H9 (cell line): ENCODE data around the gene RTTN. TPM values are rescaled to one million over a fixed set of nuclear protein-coding genes. Genes with fewer than 3 reads are reported as not detected.
A peak's percentile ranks its signal among the peaks of the same experiment; 100 is the strongest.

Experiments
- DNase-seq: peaks from one replicate; pipeline ENCODE4 v3.0.0-alpha.2; 2017
- H2AFZ ChIP-seq: one replicate; pipeline ENCODE4 v1.6.1; 2013; ENCODE audit warnings: mild to moderate bottlenecking, low read length, control low read depth, moderate library complexity
- H2AK5ac ChIP-seq: 2 replicates; pipeline ENCODE4 v1.6.1; 2013; ENCODE audit warnings: low read length, control low read depth, mixed read lengths; ENCODE audit not compliant: insufficient read length
- H2BK120ac ChIP-seq: one replicate; pipeline ENCODE4 v1.6.1; 2013; ENCODE audit warnings: low read depth, mild to moderate bottlenecking, low read length, control low read depth, inconsistent platforms; ENCODE audit not compliant: poor library complexity, severe bottlenecking
- H2BK12ac ChIP-seq: 2 replicates; pipeline ENCODE4 v1.6.1; 2013; ENCODE audit warnings: low read length, control low read depth, mixed read lengths, low read depth; ENCODE audit not compliant: insufficient read length
- H2BK15ac ChIP-seq: 2 replicates; pipeline ENCODE4 v1.6.1; 2013; ENCODE audit warnings: low read depth, low read length, control low read depth
- H2BK20ac ChIP-seq: one replicate; pipeline ENCODE4 v1.6.1; 2013; ENCODE audit warnings: low read depth, mild to moderate bottlenecking, low read length, control low read depth, inconsistent platforms; ENCODE audit not compliant: poor library complexity, severe bottlenecking
- H2BK5ac ChIP-seq: 2 replicates; pipeline ENCODE4 v1.6.1; 2013; ENCODE audit warnings: low read length, control low read depth, mixed read lengths; ENCODE audit not compliant: insufficient read length
- H3K14ac ChIP-seq: 2 replicates; pipeline ENCODE4 v1.6.1; 2013; ENCODE audit warnings: low read length, control low read depth; ENCODE audit not compliant: insufficient read depth
- H3K18ac ChIP-seq: 2 replicates; pipeline ENCODE4 v1.6.1; 2013; ENCODE audit warnings: low read depth, mild to moderate bottlenecking, mixed read lengths, low read length, control low read depth; ENCODE audit not compliant: insufficient read length
- H3K23ac ChIP-seq: 2 replicates; pipeline ENCODE4 v1.6.1; 2013; ENCODE audit warnings: low read length, control low read depth, mixed read lengths, low read depth; ENCODE audit not compliant: insufficient read length
- H3K23me2 ChIP-seq: 2 replicates; pipeline ENCODE4 v1.6.1; 2013; ENCODE audit warnings: low read depth, mild to moderate bottlenecking, mixed read lengths, low read length, control low read depth; ENCODE audit not compliant: insufficient read length, poor library complexity, severe bottlenecking
- H3K27ac ChIP-seq: 2 replicates; pipeline ENCODE4 v1.5.1; 2013; ENCODE audit warnings: low read length, control low read depth, mixed read lengths, low read depth; ENCODE audit not compliant: insufficient read length
- H3K27me3 ChIP-seq: 2 replicates; pipeline ENCODE4 v1.6.1; 2013; ENCODE audit warnings: low read length, control low read depth, inconsistent platforms; ENCODE audit not compliant: insufficient read depth
- H3K4ac ChIP-seq: 2 replicates; pipeline ENCODE4 v1.6.1; 2013; ENCODE audit warnings: low read depth, mild to moderate bottlenecking, control low read depth, inconsistent platforms, low read length, moderate library complexity
- H3K4me1 ChIP-seq: 2 replicates; pipeline ENCODE4 v1.6.1; 2013; ENCODE audit warnings: low read length, control low read depth, inconsistent platforms; ENCODE audit not compliant: insufficient read depth
- H3K4me2 ChIP-seq: 2 replicates; pipeline ENCODE4 v1.6.1; 2013; ENCODE audit warnings: low read length, control low read depth, mixed read lengths; ENCODE audit not compliant: insufficient read length, insufficient read depth
- H3K56ac ChIP-seq: 2 replicates; pipeline ENCODE4 v1.6.1; 2013; ENCODE audit warnings: low read depth, mild to moderate bottlenecking, mixed read lengths, low read length, control low read depth; ENCODE audit not compliant: insufficient read length
- H3K79me1 ChIP-seq: 2 replicates; pipeline ENCODE4 v1.6.1; 2013; ENCODE audit warnings: low read depth, mild to moderate bottlenecking, moderate library complexity, low read length, control low read depth, inconsistent platforms; ENCODE audit not compliant: insufficient read depth, poor library complexity, severe bottlenecking
- H3K79me2 ChIP-seq: 2 replicates; pipeline ENCODE4 v1.6.1; 2013; ENCODE audit warnings: low read length, control low read depth, inconsistent platforms; ENCODE audit not compliant: insufficient read depth
- H3K9ac ChIP-seq: 2 replicates; pipeline ENCODE4 v1.6.1; 2013; ENCODE audit warnings: low read length, control low read depth, mixed read lengths; ENCODE audit not compliant: insufficient read length; ENCODE audit errors: extremely low read depth
- H3K9me3 ChIP-seq: one replicate; pipeline ENCODE4 v1.6.1; 2013; ENCODE audit warnings: low read depth, low read length, inconsistent platforms; ENCODE audit not compliant: control insufficient read depth
- H3T11ph ChIP-seq: one replicate; pipeline ENCODE4 v1.6.1; 2013; ENCODE audit warnings: mild to moderate bottlenecking, low read length, control low read depth, inconsistent platforms
- H4K20me1 ChIP-seq: one replicate; pipeline ENCODE4 v1.6.1; 2013; ENCODE audit not compliant: control insufficient read depth, insufficient read length, insufficient read depth
- H4K5ac ChIP-seq: 2 replicates; pipeline ENCODE4 v1.6.1; 2013; ENCODE audit warnings: low read depth, mild to moderate bottlenecking, mixed read lengths, low read length, control low read depth; ENCODE audit not compliant: insufficient read length
- H4K8ac ChIP-seq: replicated peaks from 2 replicates; pipeline ENCODE4 v1.6.1; 2013; ENCODE audit warnings: low read length, control low read depth, mixed read lengths, low read depth; ENCODE audit not compliant: insufficient read length
- H4K91ac ChIP-seq: 2 replicates; pipeline ENCODE4 v1.6.1; 2013; ENCODE audit warnings: low read depth, mild to moderate bottlenecking, moderate library complexity, mixed read lengths, low read length, control low read depth; ENCODE audit not compliant: insufficient read length
- H3K27ac Mint-ChIP-seq, 3 experiments: 2 replicates in 2 of 3; 3 replicates in 1 of 3; pipeline ENCODE4 v1.8.0; 2020 to 2021; ENCODE audit warnings: mixed read lengths in 3 of 3, mild to moderate bottlenecking in 1 of 3, moderate library complexity in 1 of 3
- H3K27me3 Mint-ChIP-seq: 2 replicates; pipeline ENCODE4 v1.8.0; 2021; ENCODE audit warnings: low read depth, mild to moderate bottlenecking, moderate library complexity, mixed read lengths
- H3K36me3 Mint-ChIP-seq, 3 experiments: 2 replicates in 2 of 3; 3 replicates in 1 of 3; pipeline ENCODE4 v1.8.0; 2020 to 2021; ENCODE audit warnings: low read depth in 3 of 3, mixed read lengths in 3 of 3; ENCODE audit not compliant: insufficient read depth in 1 of 3
- H3K4me1 Mint-ChIP-seq, 2 experiments: 2 replicates each; pipeline ENCODE4 v1.8.0; 2020; ENCODE audit warnings: mixed read lengths in 2 of 2
- H3K4me3 Mint-ChIP-seq, 2 experiments: 2 replicates in 1 of 2; 3 replicates in 1 of 2; pipeline ENCODE4 v1.8.0; 2020 to 2021; ENCODE audit warnings: mild to moderate bottlenecking in 2 of 2, mixed read lengths in 2 of 2, moderate library complexity in 1 of 2
- H3K9me3 Mint-ChIP-seq, 2 experiments: 2 replicates in 1 of 2; 3 replicates in 1 of 2; pipeline ENCODE4 v1.8.0; 2020; ENCODE audit warnings: mild to moderate bottlenecking in 2 of 2, mixed read lengths in 2 of 2, moderate library complexity in 1 of 2
- CTCF ChIP-seq: fragments of 200-600 bp; sonication (generic); conservative IDR thresholded peaks from 3 replicates; pipeline ENCODE4 v1.8.0; 2021; ENCODE audit warnings: antibody characterized with exemption, mild to moderate bottlenecking
- WGBS: extraction: QIAGEN DNeasy Blood & Tissue Kit; methylation state at CpG from one replicate; pipeline ENCODE4 v1.1.7; 2013; ENCODE audit warnings: missing lambda C conversion rate, low lambda C conversion rate, mixed read lengths; ENCODE audit not compliant: insufficient read length; ENCODE audit errors: extremely low coverage; 5-methylcytosine and 5-hydroxymethylcytosine counted together
- total RNA-seq: library from RNA; stranded (reverse); gene quantifications from 2 replicates; pipeline ENCODE4 v1.2.1, GENCODE V29; 2021

RTTN gene
- total RNA-seq, 1 experiment from 2014 or later = 17.6 TPM

GRCh38 chr18:70005580-70005979, 199.9 kb downstream of the RTTN start:
- Histone ChIP-seq H3K18ac (no peak overlapping the region), H4K91ac (no peak overlapping the region), H3K23ac (no peak overlapping the region), H2BK12ac (no peak overlapping the region), H3K56ac (no peak overlapping the region), H3K4ac (no peak overlapping the region), H3K4me2 (no peak overlapping the region), H3K9ac (no peak overlapping the region), H4K20me1 (no peaks in the 10 kb centered on the region), H3K79me2 (no peaks in the 10 kb centered on the region), H3K4me1 (no peaks in the 10 kb centered on the region), H2BK5ac (no peak overlapping the region), H3K23me2 (no peaks in the 10 kb centered on the region), H2BK120ac (no peak overlapping the region), H3T11ph (no peak overlapping the region), H3K27ac (no peak overlapping the region), H4K8ac (no peak overlapping the region), H3K14ac (no peak overlapping the region; the same call in 1 of the 2 replicates), H4K5ac (no peak overlapping the region), H2AK5ac (no peak overlapping the region), H3K27me3 (no peaks in the 10 kb centered on the region), H2BK20ac (no peak overlapping the region), H2BK15ac (no peak overlapping the region), H3K79me1 (no peaks in the 10 kb centered on the region), H3K9me3 (no peaks in the 10 kb centered on the region), H2AFZ (no peak overlapping the region)
- no peak for DNase-seq
- TF ChIP-seq CTCF = no peak
- Mint-ChIP-seq H3K4me1 (no peaks in the 10 kb centered on the region), H3K27me3 (no peaks in the 10 kb centered on the region), H3K27ac (peak overlapping the region in 1 of 3 experiments; percentile 66; a peak in 3 of 7 replicates), H3K36me3 (peaks cover 12 to 24% (median 21%) of the 10 kb centered on the region in 3 experiments; a peak in 6 of 7 replicates), H3K9me3 (peaks cover 3 to 6% of the 10 kb centered on the region in 2 experiments; a peak in 4 of 5 replicates), H3K4me3 (no peak overlapping the region)
- no CpG with 5 or more reads among the region's 3 CpGs for WGBS
